ENCODE results near the gene LPP. TPM values are rescaled to one million over a fixed set of nuclear protein-coding genes. Genes with fewer than 3 reads are reported as not detected.

The LPP gene
- total RNA-seq, 1 experiment from 2014 or later = 54.0 TPM

DNA sequence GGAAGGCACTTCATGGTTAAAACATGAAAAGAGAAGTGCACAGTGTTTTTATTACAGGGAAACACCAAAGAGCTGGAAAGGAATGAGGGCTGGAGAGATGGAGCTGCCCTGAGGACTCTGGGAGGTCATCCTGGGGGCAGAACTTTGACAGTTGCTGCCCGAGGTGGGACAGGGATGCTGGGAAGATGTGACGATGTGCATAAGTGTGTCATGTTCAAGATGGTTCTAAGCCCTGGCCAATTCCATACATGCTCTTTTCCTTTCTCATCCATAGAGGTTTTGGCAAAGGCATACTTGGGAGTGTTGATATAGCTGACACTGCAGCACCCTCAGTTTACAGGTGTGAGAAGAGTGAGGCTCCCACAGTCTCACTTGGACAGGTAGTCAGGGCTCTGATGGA is 23.8 kb downstream of the LPP start:
- ATAC-seq (no peak), DNase-seq (ENCODE audit: low read depth, low spot score) (no peak)
- ChIA-PET POLR2A (no interaction called here), CTCF (no interaction called here), RAD21 (ENCODE audit: low non-redundant PET in 1 of 2, low total read pairs in 2 of 2, uncharacterized antibody in 2 of 2, unreplicated experiment in 2 of 2) (no interaction called here)
- Histone ChIP-seq H4K20me1 (ENCODE audit: insufficient read depth) (no peaks in the 10 kb centered on the region), H2AFZ (ENCODE audit: low read depth, low read length, poor library complexity, severe bottlenecking) (no peak overlapping the region), H3K27ac (ENCODE audit: low read depth, low read length) (no peak overlapping the region), H3K9me3 (ENCODE audit: control insufficient read depth in 1 of 2, insufficient read depth in 1 of 2, low read depth in 1 of 2, low read length in 2 of 2) (no peaks in the 10 kb centered on the region), H3K9ac (ENCODE audit: low read length) (no peak overlapping the region), H3K4me3 (replicated peaks in 1 of 2; ENCODE audit: low read depth in 1 of 2, low read length in 2 of 2) (no peak overlapping the region), H3K9me2 (ENCODE audit: insufficient read depth) (no peaks in the 10 kb centered on the region), H3K4me1 (ENCODE audit: control insufficient read depth in 1 of 2, insufficient read depth in 2 of 2, low read length in 2 of 2) (peaks cover 6 to 8% of the 10 kb centered on the region in 2 experiments; a peak in 2 of 4 replicates), H3K4me2 (ENCODE audit: low read length) (no peak overlapping the region), H3K79me2 (ENCODE audit: insufficient read depth, low read length) (peaks cover 26% of the 10 kb centered on the region), H3K36me3 (ENCODE audit: control insufficient read depth in 1 of 2, insufficient read depth in 2 of 2, low read length in 2 of 2) (no peaks in the 10 kb centered on the region), H3K27me3 (ENCODE audit: insufficient read depth, low read length) (no peaks in the 10 kb centered on the region)
- no peak for TF ChIP-seq SIN3A (IDR thresholded peaks at IDR 0.05; ENCODE audit: low read depth)
- no peak for TF ChIP-seq JUND (IDR thresholded peaks at IDR 0.05)
- no peak for TF ChIP-seq EZH2phosphoT487 (IDR thresholded peaks at IDR 0.05; ENCODE audit: borderline replicate concordance)
- TF ChIP-seq CBX3 (IDR thresholded peaks at IDR 0.05; ENCODE audit: low read depth) = no peak
- TF ChIP-seq RAD21 (IDR thresholded peaks at IDR 0.05; ENCODE audit: low read depth) = no peak
- TF ChIP-seq POLR2A (IDR thresholded peaks at IDR 0.05; ENCODE audit: borderline replicate concordance, extremely low read depth, insufficient read depth, insufficient read length) = no peak
- TF ChIP-seq EGR1 (IDR thresholded peaks at IDR 0.05; ENCODE audit: low read depth) = no peak
- TF ChIP-seq ELF1 (IDR thresholded peaks at IDR 0.05; ENCODE audit: borderline replicate concordance, low read depth) = no peak
- TF ChIP-seq, protein P1, sequence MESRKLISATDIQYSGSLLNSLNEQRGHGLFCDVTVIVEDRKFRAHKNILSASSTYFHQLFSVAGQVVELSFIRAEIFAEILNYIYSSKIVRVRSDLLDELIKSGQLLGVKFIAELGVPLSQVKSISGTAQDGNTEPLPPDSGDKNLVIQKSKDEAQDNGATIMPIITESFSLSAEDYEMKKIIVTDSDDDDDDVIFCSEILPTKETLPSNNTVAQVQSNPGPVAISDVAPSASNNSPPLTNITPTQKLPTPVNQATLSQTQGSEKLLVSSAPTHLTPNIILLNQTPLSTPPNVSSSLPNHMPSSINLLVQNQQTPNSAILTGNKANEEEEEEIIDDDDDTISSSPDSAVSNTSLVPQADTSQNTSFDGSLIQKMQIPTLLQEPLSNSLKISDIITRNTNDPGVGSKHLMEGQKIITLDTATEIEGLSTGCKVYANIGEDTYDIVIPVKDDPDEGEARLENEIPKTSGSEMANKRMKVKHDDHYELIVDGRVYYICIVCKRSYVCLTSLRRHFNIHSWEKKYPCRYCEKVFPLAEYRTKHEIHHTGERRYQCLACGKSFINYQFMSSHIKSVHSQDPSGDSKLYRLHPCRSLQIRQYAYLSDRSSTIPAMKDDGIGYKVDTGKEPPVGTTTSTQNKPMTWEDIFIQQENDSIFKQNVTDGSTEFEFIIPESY (IDR thresholded peaks at IDR 0.05; ENCODE audit: extremely low read depth, insufficient replicate concordance, low read length) = no peak
- TF ChIP-seq, protein P2, sequence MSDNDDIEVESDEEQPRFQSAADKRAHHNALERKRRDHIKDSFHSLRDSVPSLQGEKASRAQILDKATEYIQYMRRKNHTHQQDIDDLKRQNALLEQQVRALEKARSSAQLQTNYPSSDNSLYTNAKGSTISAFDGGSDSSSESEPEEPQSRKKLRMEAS (IDR thresholded peaks at IDR 0.05) = no peak
- TF ChIP-seq SRF (IDR thresholded peaks at IDR 0.05; ENCODE audit: low read depth) = no peak
- TF ChIP-seq, protein P3, sequence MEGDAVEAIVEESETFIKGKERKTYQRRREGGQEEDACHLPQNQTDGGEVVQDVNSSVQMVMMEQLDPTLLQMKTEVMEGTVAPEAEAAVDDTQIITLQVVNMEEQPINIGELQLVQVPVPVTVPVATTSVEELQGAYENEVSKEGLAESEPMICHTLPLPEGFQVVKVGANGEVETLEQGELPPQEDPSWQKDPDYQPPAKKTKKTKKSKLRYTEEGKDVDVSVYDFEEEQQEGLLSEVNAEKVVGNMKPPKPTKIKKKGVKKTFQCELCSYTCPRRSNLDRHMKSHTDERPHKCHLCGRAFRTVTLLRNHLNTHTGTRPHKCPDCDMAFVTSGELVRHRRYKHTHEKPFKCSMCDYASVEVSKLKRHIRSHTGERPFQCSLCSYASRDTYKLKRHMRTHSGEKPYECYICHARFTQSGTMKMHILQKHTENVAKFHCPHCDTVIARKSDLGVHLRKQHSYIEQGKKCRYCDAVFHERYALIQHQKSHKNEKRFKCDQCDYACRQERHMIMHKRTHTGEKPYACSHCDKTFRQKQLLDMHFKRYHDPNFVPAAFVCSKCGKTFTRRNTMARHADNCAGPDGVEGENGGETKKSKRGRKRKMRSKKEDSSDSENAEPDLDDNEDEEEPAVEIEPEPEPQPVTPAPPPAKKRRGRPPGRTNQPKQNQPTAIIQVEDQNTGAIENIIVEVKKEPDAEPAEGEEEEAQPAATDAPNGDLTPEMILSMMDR (IDR thresholded peaks at IDR 0.05 in 2 of 3, conservative IDR thresholded peaks at IDR 0.05 in 1 of 3; ENCODE audit: borderline replicate concordance in 1 of 3, insufficient read depth in 1 of 3, low read depth in 2 of 3, low read length in 2 of 3) = no peak
- no peak for TF ChIP-seq CEBPB (IDR thresholded peaks at IDR 0.05; ENCODE audit: low read depth)
- no peak for TF ChIP-seq SP1 (IDR thresholded peaks at IDR 0.05; ENCODE audit: low read depth)
- no peak for TF ChIP-seq YY1 (IDR thresholded peaks at IDR 0.05; ENCODE audit: extremely low read depth, insufficient replicate concordance, low read depth, low read length)
- TF ChIP-seq FOSL1 (IDR thresholded peaks at IDR 0.05; ENCODE audit: low read depth) = no peak
- BruUV-seq (replicated peaks) = no TSS peak
- intact Hi-C loops (cut with micrococcal nuclease) = no loop called here
